Neuronal stem cell (in vitro differentiated cells): ENCODE measurements around the gene ACAD8.
A peak's percentile ranks its signal among the peaks of the same experiment; 100 is the strongest.

Experiments used
- DNase-seq: peaks from one replicate; pipeline ENCODE4 v3.0.0-alpha.2; 2013; ENCODE audit warnings: low spot score
- H2AFZ ChIP-seq: one replicate; pipeline ENCODE4 v1.6.1; 2013; ENCODE audit warnings: mild to moderate bottlenecking, low read length, inconsistent platforms
- H2AK5ac ChIP-seq: 2 replicates; pipeline ENCODE4 v1.6.1; 2013; ENCODE audit warnings: low read depth, mild to moderate bottlenecking, inconsistent platforms, low read length, moderate library complexity, mixed read lengths
- H2BK120ac ChIP-seq: 2 replicates; pipeline ENCODE4 v1.6.1; 2013; ENCODE audit warnings: low read depth, mild to moderate bottlenecking, inconsistent platforms, low read length, moderate library complexity, mixed read lengths
- H2BK12ac ChIP-seq: one replicate; pipeline ENCODE4 v1.6.1; 2013; ENCODE audit warnings: low read length, inconsistent platforms
- H2BK15ac ChIP-seq: 2 replicates; pipeline ENCODE4 v1.6.1; 2013; ENCODE audit warnings: mild to moderate bottlenecking, low read length, inconsistent platforms, mixed read lengths
- H2BK5ac ChIP-seq: one replicate; pipeline ENCODE4 v1.6.1; 2013; ENCODE audit warnings: inconsistent platforms, mild to moderate bottlenecking, low read length, moderate library complexity
- H3K14ac ChIP-seq: one replicate; pipeline ENCODE4 v1.6.1; 2013; ENCODE audit warnings: low read length, inconsistent platforms
- H3K18ac ChIP-seq: 2 replicates; pipeline ENCODE4 v1.6.1; 2013; ENCODE audit warnings: low read length, inconsistent platforms
- H3K23ac ChIP-seq: 2 replicates; pipeline ENCODE4 v1.6.1; 2013; ENCODE audit warnings: low read depth, mild to moderate bottlenecking, mixed read lengths, low read length, inconsistent platforms; ENCODE audit not compliant: poor library complexity
- H3K27ac ChIP-seq: replicated peaks from 3 replicates; pipeline ENCODE4 v1.5.1; 2013; ENCODE audit warnings: low read length, inconsistent platforms
- H3K27me3 ChIP-seq, 3 experiments: 2 replicates each; pipeline ENCODE4 v1.6.1; 2013; ENCODE audit warnings: low read length in 3 of 3, mild to moderate bottlenecking in 2 of 3, inconsistent platforms in 1 of 3, low read depth in 1 of 3, mixed read lengths in 1 of 3, moderate library complexity in 1 of 3; ENCODE audit not compliant: control insufficient read depth in 3 of 3, insufficient read depth in 3 of 3
- H3K36me3 ChIP-seq, 2 donors: replicated peaks in 1 of 2; 2 replicates each; pipeline ENCODE4 v1.6.1; 2013; ENCODE audit warnings: low read length in 2 of 2; ENCODE audit not compliant: control insufficient read depth in 2 of 2, insufficient read depth in 2 of 2
- H3K4ac ChIP-seq: 2 replicates; pipeline ENCODE4 v1.6.1; 2013; ENCODE audit warnings: inconsistent platforms, mild to moderate bottlenecking, low read length, moderate library complexity
- H3K4me1 ChIP-seq, 2 donors: 1 replicate in 1 of 2; 2 replicates in 1 of 2; pipeline ENCODE4 v1.6.1; 2013; ENCODE audit warnings: low read length in 2 of 2, low read depth in 1 of 2; ENCODE audit not compliant: control insufficient read depth in 2 of 2, insufficient read depth in 1 of 2
- H3K4me2 ChIP-seq: one replicate; pipeline ENCODE4 v1.6.1; 2013; ENCODE audit warnings: mild to moderate bottlenecking, low read length, inconsistent platforms; ENCODE audit not compliant: insufficient read depth, poor library complexity, severe bottlenecking
- H3K4me3 ChIP-seq, 2 donors: 2 replicates each; pipeline ENCODE4 v1.5.1; 2013; ENCODE audit warnings: low read length in 2 of 2, mild to moderate bottlenecking in 2 of 2, inconsistent platforms in 1 of 2, moderate library complexity in 1 of 2
- H3K79me1 ChIP-seq: one replicate; pipeline ENCODE4 v1.6.1; 2013; ENCODE audit warnings: low read depth, mild to moderate bottlenecking, inconsistent platforms, low read length, moderate library complexity
- H3K9ac ChIP-seq: one replicate; pipeline ENCODE4 v1.6.1; 2013; ENCODE audit warnings: mild to moderate bottlenecking, low read depth, low read length, inconsistent platforms; ENCODE audit not compliant: poor library complexity
- H3K9me3 ChIP-seq, 2 donors: replicated peaks in 1 of 2; 2 replicates each; pipeline versions ENCODE3 to v1.6.1; 2013; ENCODE audit warnings: low read length in 2 of 2, mild to moderate bottlenecking in 2 of 2, inconsistent platforms in 1 of 2, low read depth in 1 of 2, mixed read lengths in 1 of 2, moderate library complexity in 1 of 2; ENCODE audit not compliant: control insufficient read depth in 2 of 2, insufficient read depth in 1 of 2
- H4K8ac ChIP-seq: one replicate; pipeline ENCODE4 v1.6.1; 2013; ENCODE audit warnings: low read depth, mild to moderate bottlenecking, inconsistent platforms, low read length, moderate library complexity
- H4K91ac ChIP-seq: one replicate; pipeline ENCODE4 v1.6.1; 2013; ENCODE audit warnings: low read length, low read depth, mild to moderate bottlenecking, inconsistent platforms; ENCODE audit not compliant: poor library complexity
- WGBS, 2 donors: extraction: QIAGEN DNeasy Blood & Tissue Kit; methylation state at CpG; one replicate each; pipeline ENCODE4 v1.1.7; 2013; ENCODE audit warnings: missing lambda C conversion rate in 2 of 2, mixed read lengths in 1 of 2; ENCODE audit not compliant: insufficient read length in 2 of 2, insufficient replicate concordance in 1 of 2; ENCODE audit errors: extremely low coverage in 2 of 2; 5-methylcytosine and 5-hydroxymethylcytosine counted together

The ACAD8 gene

GRCh38 chr11:134215836-134216235 lies 37.5 kb upstream of the ACAD8 start:
- Histone ChIP-seq H3K18ac (no peak overlapping the region), H3K23ac (no peak overlapping the region), H3K9ac (no peak overlapping the region), H2BK5ac (no peak overlapping the region), H3K79me1 (peaks cover 3% of the 10 kb centered on the region), H3K9me3 (no peaks in the 10 kb centered on the region), H2AFZ (no peak overlapping the region), H3K27ac (no peak overlapping the region), H3K4me1 (no peaks in the 10 kb centered on the region), H3K14ac (no peak overlapping the region), H3K4me3 (no peak overlapping the region), H2BK12ac (no peak overlapping the region), H3K27me3 (no peaks in the 10 kb centered on the region), H2BK15ac (no peak overlapping the region), H2BK120ac (no peak overlapping the region), H3K36me3 (peaks cover 7 to 99% of the 10 kb centered on the region in 2 donors), H3K4me2 (no peak overlapping the region), H4K8ac (no peak overlapping the region), H4K91ac (no peak overlapping the region), H2AK5ac (no peak overlapping the region), H3K4ac (no peak overlapping the region)
- WGBS, 2 donors: no CpG with 5 or more reads among the region's 7 CpGs
- DNase-seq: no peak

- no peak for DNase-seq
- Histone ChIP-seq H2AK5ac (no peak overlapping the region), H3K23ac (no peak overlapping the region), H4K91ac (no peak overlapping the region), H3K4ac (no peak overlapping the region), H2BK120ac (no peak overlapping the region), H2AFZ (no peak overlapping the region), H3K14ac (no peak overlapping the region), H3K4me3 (no peak overlapping the region), H3K9me3 (no peaks in the 10 kb centered on the region), H3K4me1 (no peaks in the 10 kb centered on the region), H2BK5ac (no peak overlapping the region), H4K8ac (no peak overlapping the region), H3K27ac (no peak overlapping the region), H2BK15ac (no peak overlapping the region), H3K27me3 (no peaks in the 10 kb centered on the region), H3K36me3 (peaks cover 7 to 94% of the 10 kb centered on the region in 2 donors), H3K79me1 (peaks cover 3% of the 10 kb centered on the region), H3K4me2 (no peak overlapping the region), H3K18ac (no peak overlapping the region), H2BK12ac (no peak overlapping the region), H3K9ac (no peak overlapping the region)
- no CpG with 5 or more reads among the region's 3 CpGs for WGBS, 2 donors
These were observed 36.6 kb upstream of the ACAD8 start for GRCh38 chr11:134216816-134217215.

- Histone ChIP-seq H3K4me1 (peaks cover 9 to 12% of the 10 kb centered on the region in 2 donors), H2BK120ac (no peak overlapping the region), H2AK5ac (no peak overlapping the region), H3K4me2 (peak overlapping the region; percentile 63), H3K4ac (no peak overlapping the region), H3K27me3 (peaks cover 0 to 4% (median 0%) of the 10 kb centered on the region in 3 experiments), H3K18ac (no peak overlapping the region), H3K4me3 (peak overlapping the region; percentile 87 to 90), H3K27ac (no peak overlapping the region), H3K36me3 (peaks cover 6 to 36% of the 10 kb centered on the region in 2 donors), H2AFZ (peak overlapping the region; percentile 96), H3K79me1 (peaks cover 5% of the 10 kb centered on the region), H3K14ac (no peak overlapping the region), H4K8ac (no peak overlapping the region), H3K23ac (no peak overlapping the region), H3K9ac (peak overlapping the region; percentile 87), H2BK12ac (no peak overlapping the region), H2BK15ac (no peak overlapping the region), H4K91ac (no peak overlapping the region), H2BK5ac (no peak overlapping the region), H3K9me3 (no peaks in the 10 kb centered on the region)
- WGBS, 2 donors: no CpG with 5 or more reads among the region's 5 CpGs
- no peak for DNase-seq
These were observed 30.2 kb upstream of the ACAD8 start for GRCh38 chr11:134223121-134223520.

- peak within 1 kb of the TSS; percentile 98 for H3K9ac ChIP-seq
- peaks cover 9 to 12% of the 10 kb centered on the region in 2 donors for H3K4me1 ChIP-seq
- peak within 1 kb of the TSS; percentile 78 for H3K14ac ChIP-seq
- H3K4ac ChIP-seq: no peak within 1 kb of the TSS
- no peak within 1 kb of the TSS for H2BK120ac ChIP-seq
- H4K91ac ChIP-seq: no peak within 1 kb of the TSS
- H2AK5ac ChIP-seq: peak within 1 kb of the TSS; percentile 27
- peaks cover 3 to 27% of the 10 kb centered on the region in 2 donors for H3K36me3 ChIP-seq
- H3K23ac ChIP-seq: peak within 1 kb of the TSS; percentile 86
- peak within 1 kb of the TSS; percentile 96 for H2AFZ ChIP-seq
- peak within 1 kb of the TSS; percentile 61 for H2BK12ac ChIP-seq
- no peak within 1 kb of the TSS for H3K27ac ChIP-seq
- no peak within 1 kb of the TSS for H4K8ac ChIP-seq
- DNase-seq: peak; percentile 95
- peaks cover 0 to 4% (median 0%) of the 10 kb centered on the region in 3 experiments for H3K27me3 ChIP-seq
- WGBS, 2 donors: no CpG with 5 or more reads among the region's 89 CpGs
- H2BK15ac ChIP-seq: no peak within 1 kb of the TSS
- H3K9me3 ChIP-seq: no peaks in the 10 kb centered on the region
- H3K18ac ChIP-seq: peak within 1 kb of the TSS; percentile 91
- peak within 1 kb of the TSS; percentile 45 for H2BK5ac ChIP-seq
- H3K4me2 ChIP-seq: peak within 1 kb of the TSS; percentile 89
- peak within 1 kb of the TSS; percentile 87 to 90 for H3K4me3 ChIP-seq
- peaks cover 2% of the 10 kb centered on the region for H3K79me1 ChIP-seq
These were observed 29.3 kb upstream of the ACAD8 start, which contains the start of the genes NCAPD3 and VPS26B for GRCh38 chr11:134223836-134224709. Gene NCAPD3 (minus strand): TSS chr11:134223967. CDS start chr11:134223926, 41 bp downstream. Gene VPS26B (plus strand): TSS chr11:134224671. CDS start chr11:134225123, 452 bp downstream.
